NCI-H2196 (cell line): Measurements from ENCODE around the gene SERGEF.
A peak's percentile ranks its signal among the peaks of the same experiment; 100 is the strongest.

Experiments
- DNase-seq: peaks from one replicate; lab custom pipeline; 2025; ENCODE audit not compliant: unreplicated experiment; lab: John Stamatoyannopoulos, UW

SERGEF gene

DNA sequence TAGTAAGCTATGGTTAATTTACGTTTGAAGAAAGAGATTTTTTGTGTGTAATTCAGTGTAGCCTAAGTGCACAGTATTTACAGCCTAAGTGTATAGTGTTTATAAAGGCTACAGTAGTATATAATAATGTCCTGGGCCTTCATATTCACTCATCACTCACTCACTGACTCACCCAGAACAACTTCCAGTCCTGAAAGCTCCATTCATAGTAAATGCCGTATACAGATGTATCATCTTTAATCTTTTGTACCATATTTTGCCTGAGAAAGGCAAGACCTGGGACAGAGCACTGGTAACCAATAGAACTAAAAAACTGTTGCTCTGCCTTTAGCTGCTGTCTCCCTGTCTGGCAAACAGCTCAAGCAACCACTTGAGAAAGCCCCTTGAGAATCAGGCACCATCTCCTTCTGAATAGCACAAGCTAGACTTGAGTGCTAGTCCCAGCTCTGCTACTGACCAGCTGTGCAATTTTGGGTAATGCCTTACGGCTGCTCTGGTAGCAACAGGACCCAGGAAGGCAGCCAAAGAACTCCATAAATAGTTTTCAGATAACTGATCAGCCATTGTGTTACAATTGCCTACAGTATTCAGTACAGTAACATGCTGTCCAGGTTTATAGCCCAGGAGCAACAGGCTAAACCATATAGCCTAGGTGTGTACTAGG lies 146.9 kb downstream of the SERGEF start:
- DNase-seq: no peak

DNA sequence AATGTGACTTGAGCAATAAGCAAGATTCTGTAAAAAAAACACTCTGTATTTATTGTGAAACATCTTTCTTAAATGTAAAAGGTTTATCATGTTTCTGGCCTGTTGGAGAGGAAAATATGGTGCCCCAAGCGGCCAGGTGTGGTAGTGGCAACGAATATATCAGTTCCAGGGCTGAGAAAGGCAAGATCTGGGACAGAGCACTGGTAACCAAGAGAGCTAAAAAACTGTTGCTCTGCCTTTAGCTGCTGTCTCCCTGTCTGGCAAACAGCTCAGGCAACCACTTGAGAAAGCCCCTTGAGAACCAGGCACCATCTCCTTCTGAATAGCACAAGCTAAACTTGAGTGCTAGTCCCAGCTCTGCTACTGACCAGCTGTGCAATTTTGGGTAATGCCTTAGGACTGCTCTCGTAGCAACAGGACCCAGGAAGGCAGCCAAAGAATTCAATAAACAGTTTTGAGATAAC lies 148.3 kb downstream of the SERGEF start:
- no peak for DNase-seq

DNA sequence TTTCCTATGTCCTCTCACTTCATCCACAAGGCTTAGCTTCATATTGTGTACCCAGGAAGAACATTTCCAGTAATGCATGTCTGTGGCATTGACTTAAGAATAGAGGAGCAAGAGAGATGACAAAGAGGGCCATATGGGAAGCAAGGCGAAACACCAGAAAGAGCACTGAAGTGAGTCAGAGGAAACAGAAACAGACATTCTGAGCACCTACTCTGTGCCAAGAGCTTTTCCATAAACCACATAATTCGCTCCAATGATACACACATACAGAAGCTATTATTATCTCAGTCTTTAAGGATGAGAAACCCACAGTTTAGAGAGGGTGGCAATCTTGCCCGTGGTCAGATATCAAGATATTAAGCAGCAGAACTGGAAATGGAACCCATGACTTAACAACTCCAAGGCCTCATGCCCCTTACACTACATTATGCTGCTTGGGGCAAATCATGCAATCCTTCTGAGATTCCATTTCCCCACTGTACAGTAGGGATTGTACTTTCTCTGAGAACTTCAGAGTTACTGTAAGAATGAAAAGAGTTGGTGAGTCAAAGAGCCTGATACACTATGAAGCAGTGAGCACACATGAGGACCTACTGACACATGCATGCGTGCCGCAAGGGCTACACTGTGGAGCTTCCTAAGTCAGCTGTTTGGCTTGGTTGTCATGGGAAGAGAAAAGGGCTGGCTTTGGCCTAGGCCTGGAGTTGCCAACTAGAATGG lies 151.7 kb downstream of the SERGEF start:
- no peak for DNase-seq

DNA sequence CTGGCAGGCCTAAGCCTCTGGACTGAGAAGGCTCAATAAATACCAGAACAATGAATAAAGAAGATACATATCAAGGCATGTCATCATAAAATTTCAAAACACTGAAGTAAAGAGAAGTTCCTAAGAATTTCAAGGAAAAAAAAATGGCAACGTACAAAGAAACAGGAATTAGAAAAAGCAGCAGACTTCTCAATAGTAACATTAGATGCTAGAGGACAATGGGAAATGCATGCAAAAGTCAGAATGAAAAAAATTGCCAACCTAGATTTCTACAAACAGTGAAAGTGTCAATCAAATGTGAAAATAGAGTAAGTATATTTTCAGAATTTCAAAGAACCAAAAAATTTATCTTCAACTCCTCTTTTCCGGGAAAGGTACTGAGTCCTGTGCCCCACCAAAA lies 153.3 kb downstream of the SERGEF start:
- no peak for DNase-seq

DNA sequence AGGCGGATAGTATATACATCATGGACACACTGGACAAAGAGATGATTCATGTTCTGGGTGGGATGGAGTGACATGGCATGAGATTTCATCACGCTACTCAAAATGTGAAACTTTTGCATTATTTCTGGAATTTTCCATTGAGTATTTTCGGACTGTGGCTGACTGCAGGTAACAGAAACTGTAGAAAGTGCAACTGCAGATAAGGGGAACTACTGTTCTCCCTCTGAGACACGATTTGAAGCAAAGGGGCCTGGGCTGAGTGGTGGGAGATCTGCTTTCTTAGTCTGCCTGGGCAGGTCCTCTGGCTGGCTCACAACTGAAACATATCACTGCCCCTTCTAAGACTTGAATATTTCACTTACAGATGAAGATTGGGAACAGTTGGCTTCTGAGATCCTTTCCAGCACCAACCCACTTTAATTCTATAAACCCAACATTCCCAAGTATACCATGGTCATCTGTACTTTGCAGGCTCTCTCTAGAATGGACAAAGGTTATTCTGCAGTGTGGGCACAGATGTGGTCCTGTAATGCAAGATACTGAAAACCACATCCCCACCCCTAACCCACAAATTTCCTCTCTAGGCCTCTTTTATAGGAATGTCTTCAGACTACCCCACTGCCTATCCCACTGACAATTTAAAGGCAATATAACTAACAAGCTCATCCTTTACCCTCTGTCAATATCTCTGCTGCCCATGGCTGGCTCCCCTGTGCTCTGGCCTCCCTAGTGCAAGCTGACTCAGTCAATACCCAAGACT lies 157.1 kb downstream of the SERGEF start:
- DNase-seq: no peak

DNA sequence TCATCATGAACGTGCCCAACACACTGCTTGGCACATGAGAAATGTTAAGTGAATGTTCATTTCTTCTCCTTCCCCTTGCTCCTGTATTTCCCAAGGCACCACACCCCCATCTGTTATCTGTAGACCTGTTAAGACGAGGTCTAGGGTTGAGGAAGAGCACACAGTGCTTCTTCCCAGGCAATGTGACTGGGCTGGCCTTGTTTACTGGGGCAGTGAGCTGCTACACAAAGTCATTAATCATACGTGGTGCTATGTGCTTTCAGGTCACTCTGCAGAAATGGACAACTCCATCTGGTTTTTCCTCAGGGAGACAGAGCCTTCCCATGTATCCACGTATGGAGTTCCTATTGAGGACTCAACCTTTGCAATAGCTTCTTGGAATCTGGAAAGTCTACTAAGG lies 159.6 kb downstream of the SERGEF start:
- DNase-seq: no peak

DNA sequence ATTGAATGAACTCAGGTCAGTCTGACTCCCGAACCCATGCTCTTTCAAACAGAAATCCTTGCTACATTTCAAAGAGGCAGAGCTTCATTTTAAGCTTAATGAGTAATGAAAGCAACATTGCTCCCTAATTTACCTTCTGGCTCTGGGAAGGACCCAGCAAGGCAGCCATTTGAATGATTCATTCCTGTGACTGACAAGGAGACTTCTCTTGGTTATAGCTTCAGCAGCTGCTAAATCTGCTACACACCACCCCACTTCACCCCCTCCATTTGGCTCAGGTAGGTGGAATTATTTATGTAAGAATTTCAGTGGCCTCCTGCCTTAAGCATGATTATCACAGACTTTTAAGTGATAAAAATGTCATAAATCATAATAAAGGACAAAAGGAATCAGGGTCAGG lies 160.6 kb downstream of the SERGEF start:
- DNase-seq: no peak

DNA sequence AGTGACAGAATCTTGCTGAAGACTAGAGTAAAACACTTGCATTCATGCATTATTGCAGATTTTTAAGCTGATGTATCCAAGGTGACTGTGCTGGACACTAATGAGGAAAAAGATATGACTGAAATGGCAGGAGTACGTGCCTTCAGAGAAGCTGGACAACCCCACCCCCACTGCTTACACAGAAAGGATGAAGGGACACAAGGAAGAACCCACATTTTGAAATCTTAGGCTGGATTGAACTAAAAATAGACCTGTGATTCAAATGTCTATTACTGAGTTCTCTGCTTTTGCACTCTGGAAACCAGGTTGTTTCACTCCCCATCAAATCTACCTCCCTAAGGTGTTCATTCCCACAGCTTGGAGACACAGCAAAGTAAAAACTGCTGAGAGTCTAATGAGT lies 161.2 kb downstream of the SERGEF start:
- DNase-seq: no peak

DNA sequence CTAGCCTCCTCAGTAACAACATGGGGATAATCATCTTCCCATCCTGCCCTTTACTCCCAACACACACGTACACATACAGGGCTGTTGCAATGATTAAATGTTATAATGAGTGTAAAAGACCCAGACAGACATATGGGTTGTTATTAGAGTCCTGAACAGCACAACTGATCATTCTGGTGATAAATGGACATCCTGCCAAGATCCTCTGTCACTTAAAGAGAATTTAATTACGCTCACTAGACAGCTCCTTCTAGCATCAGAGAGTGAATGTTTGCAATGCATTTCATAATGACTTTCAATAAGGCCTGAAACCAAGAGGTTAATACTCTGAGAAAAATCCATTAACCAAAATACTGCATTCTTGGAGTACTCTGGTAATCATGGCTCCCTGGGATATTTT lies 162.5 kb downstream of the SERGEF start:
- no peak for DNase-seq

DNA sequence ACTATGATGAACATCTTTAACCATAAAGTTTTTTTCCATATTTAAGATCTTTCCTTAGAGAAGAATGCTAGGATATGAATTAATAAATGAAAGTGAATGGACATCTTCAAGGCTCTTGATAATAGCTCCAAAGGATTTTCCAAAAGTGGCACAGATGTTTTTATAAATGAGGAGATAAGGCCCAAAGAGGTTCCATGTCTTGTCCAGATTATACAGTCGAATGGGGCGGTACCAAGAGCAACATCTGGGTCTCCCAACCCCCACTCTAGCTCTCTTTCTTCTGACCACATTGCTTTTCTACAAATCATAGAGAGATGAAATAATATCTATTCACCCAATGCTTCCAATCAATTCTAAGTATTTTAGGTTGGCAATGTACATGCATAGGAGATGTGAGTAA lies 164.1 kb downstream of the SERGEF start:
- no peak for DNase-seq

DNA sequence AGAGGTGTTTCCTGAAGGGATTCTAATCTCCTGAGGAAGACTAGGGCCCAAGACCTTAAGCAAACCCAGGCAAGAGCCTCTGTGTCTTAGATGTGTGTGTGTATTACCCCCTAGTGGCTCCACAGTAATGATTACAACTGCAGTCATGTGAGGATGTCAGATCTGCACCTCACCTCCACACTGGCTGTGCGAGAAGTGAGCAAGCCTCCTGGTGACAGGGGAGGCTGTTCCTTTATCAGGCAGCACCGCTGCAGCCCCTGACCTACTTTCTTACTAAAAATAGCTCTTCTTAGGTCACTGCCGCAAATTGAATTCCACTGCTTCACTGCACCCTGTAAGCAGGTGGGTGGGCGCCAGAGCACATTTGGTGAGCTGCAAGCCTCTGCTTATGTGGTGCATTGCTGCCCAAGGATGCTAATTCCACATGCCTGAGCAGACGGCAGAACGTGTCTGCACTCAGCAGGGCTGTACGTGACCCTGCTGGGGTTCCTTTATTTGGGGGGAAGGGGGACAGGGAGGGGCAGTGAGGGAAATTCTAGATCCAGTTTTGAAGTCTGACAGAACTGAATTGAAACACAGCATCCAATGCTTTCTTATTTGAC lies 165.9 kb downstream of the SERGEF start:
- no peak for DNase-seq

DNA sequence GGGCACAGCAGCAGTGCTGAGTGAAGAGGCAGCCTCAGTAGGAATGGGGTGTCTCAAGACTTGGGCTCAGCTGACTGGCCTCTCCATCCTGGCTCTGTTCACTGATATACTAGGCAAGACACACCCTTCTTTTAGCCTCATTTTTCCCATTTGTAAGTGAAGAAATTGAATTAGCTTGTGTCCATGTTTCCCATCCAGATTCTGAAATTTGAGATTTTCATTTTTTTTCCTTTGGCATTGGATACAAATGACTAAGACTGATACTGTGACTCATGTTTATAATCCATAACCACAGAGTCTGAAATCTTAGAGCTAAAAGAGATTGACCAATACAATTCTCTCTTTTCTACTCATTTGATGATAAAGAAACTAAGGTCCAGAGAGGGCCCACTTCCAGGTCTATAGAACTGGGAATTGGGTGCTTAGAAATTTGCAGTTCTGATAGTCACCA lies 167.4 kb downstream of the SERGEF start:
- DNase-seq: no peak

DNA sequence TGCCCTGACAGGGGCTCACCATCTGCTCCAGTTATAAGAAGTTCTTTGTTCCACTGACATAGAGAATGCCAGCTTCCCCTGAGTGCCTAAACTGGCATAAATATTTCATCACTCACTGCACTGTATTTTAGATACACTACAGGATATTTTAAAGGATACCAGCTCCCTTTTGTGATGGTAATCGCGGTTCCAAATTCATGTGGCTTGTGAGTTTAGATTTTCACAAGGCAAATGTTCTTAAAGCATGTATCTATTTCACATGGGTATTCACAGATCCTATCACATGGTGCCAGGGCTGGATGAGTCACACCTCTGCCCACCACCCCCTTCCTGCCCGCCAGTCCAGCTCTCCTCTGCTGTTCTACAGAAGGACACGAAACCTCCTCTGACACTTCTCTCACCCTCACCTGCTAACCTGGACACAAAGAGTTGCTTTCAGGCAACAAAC lies 172.7 kb downstream of the SERGEF start:
- DNase-seq: peak; percentile 83

DNA sequence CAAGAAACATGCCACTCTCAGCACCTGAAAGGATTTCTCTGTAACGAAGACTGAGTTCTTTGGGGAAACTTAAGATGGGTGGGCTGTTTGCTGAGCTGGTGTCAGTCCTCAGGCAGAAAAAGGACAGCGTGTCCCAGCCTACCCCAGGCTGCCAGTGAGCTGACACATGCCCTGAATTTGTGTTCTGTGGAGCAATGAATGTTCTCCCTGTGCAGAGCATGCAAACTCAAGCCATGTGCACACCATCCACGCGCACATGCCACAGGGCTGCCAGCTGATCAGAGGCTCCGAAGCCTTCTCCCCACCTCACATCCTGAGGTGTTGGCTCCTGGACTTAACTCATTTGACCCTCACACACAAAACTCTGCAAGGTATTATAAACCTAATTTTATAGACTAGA lies 173.4 kb downstream of the SERGEF start:
- DNase-seq: no peak

DNA sequence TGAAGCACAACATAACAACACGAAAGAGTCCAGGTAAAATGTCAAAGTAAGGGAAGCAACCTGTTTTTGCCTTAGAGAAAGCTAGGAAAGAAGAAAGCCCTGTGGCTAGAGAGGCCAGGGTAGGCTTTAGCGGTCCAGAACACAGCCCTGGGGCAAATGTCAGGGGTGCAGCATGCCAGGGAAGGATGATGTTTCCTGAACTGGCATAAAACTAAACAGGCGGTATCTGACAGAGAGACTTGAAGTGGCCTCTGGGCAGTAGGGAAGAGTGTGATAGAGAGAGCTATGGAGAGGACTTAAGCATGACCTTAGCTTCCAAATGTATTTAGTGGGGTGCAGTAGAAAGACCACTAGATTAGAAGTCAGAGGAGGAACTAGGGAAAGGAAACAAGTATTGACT lies 174.7 kb downstream of the SERGEF start:
- DNase-seq: no peak

DNA sequence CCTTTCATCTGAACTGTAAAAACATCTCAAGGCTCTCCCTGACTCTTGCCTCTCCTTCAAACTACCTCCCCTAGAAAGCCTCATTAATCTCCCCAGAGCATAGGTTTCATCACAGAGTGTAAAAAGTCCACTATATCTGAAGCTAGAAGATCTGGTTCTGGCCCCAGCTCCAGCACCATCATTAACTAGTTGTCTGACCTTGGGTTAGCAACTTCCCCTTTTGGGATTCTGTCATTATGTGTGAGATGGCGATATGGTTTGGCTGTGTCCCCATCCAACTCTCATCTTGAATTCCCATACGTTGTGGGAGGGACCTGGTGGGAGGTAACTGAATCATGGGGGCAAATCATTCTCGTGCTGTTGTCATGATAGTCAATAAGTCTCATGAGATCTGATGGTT lies 181.0 kb downstream of the SERGEF start:
- no peak for DNase-seq

DNA sequence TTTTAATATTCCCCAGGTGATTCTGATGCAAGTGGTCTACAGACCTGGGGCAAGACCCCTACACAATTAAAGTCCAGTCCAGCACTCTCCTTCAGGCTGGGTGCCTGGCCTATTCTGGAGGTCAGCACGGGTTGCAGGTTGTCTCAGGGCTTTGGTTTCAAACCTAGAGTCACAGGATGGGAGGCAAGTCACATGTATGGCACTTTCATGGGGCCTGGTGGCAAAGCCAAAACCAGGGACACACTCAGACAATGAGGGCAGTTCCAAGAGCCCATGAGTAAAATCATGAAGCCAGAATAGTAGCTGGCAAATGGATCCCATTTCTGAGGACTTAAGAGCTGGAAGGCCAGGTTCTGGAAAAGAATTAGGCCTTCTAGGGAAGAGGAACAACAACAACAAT lies 181.6 kb downstream of the SERGEF start:
- no peak for DNase-seq

DNA sequence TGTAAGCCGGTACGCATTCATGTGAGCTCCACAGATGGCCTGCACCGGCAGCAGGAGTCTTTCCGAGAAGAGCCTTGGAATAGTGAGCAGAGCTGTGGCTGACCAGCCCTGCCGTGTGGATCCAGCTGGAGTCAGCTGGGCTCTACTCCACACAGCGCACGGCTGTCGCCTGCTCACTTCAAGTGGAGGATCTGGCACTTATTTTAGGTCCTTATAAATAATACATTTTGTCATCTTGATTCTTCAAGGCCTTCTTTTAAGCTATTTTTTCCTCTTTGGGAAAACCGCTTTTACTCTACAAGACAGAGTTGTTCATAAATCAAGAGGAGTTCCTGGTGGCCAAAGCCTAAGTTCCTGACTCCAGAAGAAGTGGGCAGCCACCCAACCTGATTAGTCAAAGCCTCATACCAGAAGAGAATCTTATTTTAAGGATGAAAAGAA lies 184.5 kb downstream of the SERGEF start:
- DNase-seq: no peak

DNA sequence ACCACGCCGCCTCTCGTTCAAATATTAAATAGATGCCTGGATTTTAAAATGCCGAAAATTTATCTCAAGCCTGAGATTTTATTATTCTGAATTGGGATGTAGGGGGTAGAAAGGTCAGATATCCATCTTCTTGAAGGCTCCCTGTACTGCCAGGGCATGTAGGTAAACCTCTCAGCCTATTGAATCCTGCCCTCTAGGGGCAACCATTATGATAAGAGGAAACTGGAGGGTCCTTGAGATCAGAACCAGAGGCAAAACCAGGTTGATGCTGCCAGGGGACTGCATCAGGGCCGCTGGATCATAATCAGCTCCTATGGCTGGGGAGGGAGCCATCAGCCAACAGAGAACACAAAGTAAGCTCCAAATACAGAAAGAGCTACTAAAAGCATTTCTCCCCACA lies 185.8 kb downstream of the SERGEF start:
- peak; percentile 23 for DNase-seq

DNA sequence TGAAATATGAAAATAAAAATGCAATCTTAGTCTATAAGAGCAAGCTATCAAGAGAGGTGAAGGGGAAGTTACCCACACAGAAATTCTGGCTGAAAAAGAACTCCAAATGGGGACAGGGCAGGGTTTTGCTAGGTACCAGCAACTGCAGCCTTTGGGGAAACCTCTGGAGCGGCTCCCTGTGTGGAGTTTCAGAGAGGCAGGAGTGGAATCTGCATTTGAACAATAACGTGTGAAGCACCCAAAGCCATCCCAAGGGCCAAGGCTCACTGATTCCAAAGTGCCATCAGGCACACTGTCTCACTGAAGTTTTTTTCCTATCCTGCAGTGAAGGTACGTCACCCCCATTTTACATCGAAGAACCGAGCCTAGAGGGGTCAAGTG lies 190.5 kb downstream of the SERGEF start:
- DNase-seq: no peak

DNA sequence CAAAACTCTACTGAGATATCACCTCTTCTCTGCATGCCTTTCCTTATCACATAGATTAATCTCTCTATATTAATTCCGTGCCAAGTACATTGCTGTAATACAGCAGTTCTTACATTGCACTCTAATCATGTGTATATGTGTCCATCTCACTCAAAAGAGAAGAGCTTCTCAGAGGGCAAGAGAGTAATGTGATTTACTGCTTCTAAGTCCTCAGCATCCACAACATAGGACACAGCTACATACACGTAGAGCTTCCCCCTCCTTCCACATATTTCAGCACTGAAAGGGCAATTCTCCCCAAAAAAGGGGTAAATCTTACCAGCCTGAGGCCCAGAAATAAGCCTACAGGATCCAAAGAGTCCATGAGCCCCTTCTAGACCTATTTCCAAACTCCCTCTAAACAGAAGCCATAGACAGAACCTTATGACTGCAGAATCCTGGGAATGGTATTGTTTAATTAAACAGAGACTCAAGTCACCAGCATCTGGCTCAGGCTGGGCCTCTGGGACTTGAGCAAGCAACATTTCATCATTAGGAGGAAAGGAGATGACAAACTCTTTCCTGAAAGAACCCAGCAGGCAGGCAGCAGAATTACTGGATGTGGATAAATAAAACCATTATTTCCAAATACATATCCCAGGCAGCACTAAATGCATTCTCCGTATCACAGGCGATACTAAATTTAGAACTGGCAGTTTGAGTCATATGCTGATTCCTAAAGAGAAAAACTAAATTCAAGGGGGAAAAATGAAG lies 191.0 kb downstream of the SERGEF start:
- no peak for DNase-seq
